ENCODE measurements around the gene OCA2.

The OCA2 gene

GRCh38 chr15:28003302-28004037 lies 95.6 kb downstream of the OCA2 start:
- DNase-seq (ENCODE audit: low read depth in 2 of 2), result no peak

GRCh38 chr15:28002867-28003266 lies 96.2 kb downstream of the OCA2 start:
- DNase-seq (ENCODE audit: low read depth in 2 of 2), result no peak

- DNase-seq (ENCODE audit: low read depth in 2 of 2), result no peak
Measured at GRCh38 chr15:28002136-28002861, 96.8 kb downstream of the OCA2 start.

DNA sequence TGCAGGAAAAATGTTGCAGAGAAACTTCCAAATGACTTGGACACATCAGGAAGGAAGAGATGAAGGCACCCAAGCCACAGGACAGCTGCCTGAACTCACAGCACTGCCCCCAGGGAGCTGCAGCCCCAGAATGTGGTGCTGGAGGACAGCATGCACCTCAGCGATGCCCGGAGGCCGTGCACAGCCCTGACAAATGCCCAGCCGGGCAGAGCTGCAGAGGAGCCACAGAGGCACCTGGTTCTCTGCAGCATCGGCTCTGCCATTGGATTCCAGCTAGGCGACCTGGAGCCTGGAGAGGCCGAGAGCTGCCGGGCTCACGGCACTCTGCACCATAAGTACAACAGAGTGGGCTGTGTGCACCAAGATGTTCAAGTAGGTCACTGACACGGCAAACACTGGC lies 97.5 kb downstream of the OCA2 start:
- DNase-seq (ENCODE audit: low read depth in 2 of 2), result no peak

GRCh38 chr15:27993996-27994780 lies 104.9 kb downstream of the OCA2 start:
- DNase-seq (ENCODE audit: low read depth in 2 of 2), result no peak

- DNase-seq (ENCODE audit: low read depth in 2 of 2), result no peak
Measured at GRCh38 chr15:27993544-27993943, 105.6 kb downstream of the OCA2 start.

- DNase-seq (ENCODE audit: low read depth in 2 of 2), result no peak
Measured at GRCh38 chr15:27990521-27991515, 108.3 kb downstream of the OCA2 start.

DNA sequence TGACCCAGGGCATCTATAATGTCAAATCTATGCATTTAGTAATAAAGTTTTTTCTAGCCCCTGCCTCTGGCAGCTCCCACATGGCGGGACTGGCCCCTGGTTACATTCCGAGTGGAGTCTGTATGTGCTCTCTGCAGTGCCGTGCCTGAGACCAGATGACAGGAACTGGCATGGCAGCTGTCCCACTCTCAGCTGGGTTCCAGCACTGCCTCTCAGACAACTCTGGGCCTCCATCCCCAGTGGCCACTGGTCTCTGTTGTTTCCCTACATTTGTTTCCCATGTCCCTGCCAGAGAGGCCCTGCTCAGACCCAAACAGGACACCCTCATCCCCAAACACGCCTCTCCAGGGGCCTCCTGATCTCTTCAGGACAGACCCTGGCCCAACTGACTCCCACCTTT lies 109.3 kb downstream of the OCA2 start:
- DNase-seq (ENCODE audit: low read depth in 2 of 2), result no peak

- DNase-seq (ENCODE audit: low read depth in 2 of 2), result no peak
Measured at GRCh38 chr15:27989427-27989826, 109.7 kb downstream of the OCA2 start.

- no peak for DNase-seq (ENCODE audit: low read depth in 2 of 2)
Measured at GRCh38 chr15:27985099-27985498, 114.0 kb downstream of the OCA2 start.

- no peak for DNase-seq (ENCODE audit: low read depth in 2 of 2)
Measured at GRCh38 chr15:27983496-27983895, 115.6 kb downstream of the OCA2 start.

GRCh38 chr15:27977696-27978095 lies 121.4 kb downstream of the OCA2 start:
- no peak for DNase-seq (ENCODE audit: low read depth in 2 of 2)

- DNase-seq (ENCODE audit: low read depth in 2 of 2), result no peak
Measured at GRCh38 chr15:27973886-27974285, 125.2 kb downstream of the OCA2 start.

DNA sequence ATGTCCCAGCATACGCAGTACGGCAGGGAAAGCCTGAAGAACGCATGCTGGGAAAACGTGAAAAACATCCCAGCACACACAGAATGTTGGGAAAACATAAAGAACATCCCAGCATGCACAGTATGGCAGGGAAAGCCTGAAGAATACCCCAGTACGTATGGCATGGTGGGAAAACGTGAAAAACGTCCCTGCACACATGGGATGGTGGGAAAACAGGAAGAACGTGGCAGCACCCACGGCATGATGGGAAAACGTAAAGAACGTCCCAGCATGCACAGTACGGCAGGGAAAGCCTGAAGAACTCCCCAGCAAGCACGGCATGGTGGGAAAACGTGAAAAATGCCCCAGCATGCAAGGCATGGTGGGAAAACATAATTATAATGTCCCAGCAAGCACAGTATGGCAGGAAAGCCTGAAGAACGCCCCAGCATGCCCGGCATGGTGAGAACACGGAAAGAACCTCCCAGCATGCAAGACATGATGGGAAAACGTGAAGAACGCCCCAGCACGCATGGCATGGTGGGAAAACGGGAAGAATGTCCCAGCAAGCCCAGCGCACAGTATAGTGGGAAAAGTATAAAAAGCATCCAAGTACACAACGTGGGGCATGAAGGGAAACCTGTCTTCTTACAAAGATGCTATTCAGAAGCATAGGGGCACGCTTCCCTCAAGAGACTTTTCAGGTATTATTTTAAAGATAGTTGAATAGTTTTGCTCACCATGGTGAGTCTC lies 128.3 kb downstream of the OCA2 start:
- no peak for DNase-seq (ENCODE audit: low read depth in 2 of 2)

DNA sequence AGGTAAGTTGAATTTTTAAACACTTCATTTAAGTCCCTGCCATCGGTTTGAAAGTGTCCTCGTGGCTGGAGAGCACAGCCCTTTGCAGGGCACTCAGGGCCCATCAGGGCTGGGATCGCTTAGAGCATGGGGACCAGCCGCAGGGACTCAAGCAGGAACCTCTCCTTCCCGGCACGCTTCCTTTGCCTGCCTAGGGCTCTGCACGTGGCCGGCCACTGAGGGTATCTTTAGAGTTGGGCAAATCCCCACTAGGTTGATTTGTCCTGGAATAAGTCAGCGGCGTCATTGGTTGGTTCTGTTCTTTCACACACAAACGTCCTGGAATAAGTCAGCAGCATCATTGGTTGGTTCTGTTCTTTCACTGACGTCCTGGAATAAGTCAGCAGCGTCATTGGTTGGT lies 131.6 kb downstream of the OCA2 start:
- no peak for DNase-seq (ENCODE audit: low read depth in 2 of 2)

- no peak for DNase-seq (ENCODE audit: low read depth in 2 of 2)
Measured at GRCh38 chr15:27965546-27965945, 133.6 kb downstream of the OCA2 start.

DNA sequence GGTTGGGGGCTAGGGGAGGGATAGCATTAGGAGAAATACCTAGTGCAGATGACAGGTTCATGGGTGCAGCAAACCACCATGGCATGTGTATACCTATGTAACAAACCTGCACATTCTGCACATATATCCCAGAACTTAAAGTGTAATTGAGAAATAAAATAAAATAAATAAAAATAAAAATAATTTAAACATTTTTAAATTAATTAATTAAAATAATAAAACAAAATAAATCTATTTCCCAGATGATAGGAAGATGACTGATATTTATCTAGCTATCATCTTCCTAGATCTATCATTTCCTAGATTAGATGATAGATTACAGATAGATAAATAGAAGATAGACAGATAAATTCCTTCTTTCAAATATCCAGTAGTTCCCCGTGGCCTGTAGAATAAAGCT lies 137.3 kb downstream of the OCA2 start:
- no peak for DNase-seq (ENCODE audit: low read depth in 2 of 2)

GRCh38 chr15:27958911-27959578 lies 140.1 kb downstream of the OCA2 start:
- DNase-seq (ENCODE audit: low read depth in 2 of 2), result no peak

GRCh38 chr15:27956285-27956684 lies 142.8 kb downstream of the OCA2 start:
- no peak for DNase-seq (ENCODE audit: low read depth in 2 of 2)

DNA sequence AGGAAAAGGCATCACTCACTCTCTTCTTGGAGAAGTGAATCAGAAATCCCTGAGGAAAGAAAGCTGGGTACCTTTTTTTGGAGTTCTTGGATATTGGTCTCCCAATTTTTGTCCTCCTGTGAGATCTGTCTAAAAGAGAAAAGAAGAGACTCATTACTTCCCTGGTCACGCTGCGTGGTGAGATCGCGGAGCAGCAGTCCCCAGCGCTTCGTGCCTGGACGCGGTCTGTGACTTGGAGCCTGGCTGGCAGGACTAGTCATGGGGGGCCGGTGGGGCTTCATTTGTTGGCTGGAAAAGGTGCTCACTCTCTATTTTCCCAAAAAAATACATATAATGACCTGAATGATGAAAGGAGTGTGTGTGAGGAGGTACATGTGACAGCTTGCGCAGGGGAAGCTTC lies 144.0 kb downstream of the OCA2 start:
- DNase-seq (ENCODE audit: low read depth in 2 of 2), result no peak

All from stimulated activated CD8-positive, alpha-beta memory T cell treated with anti-CD3 and anti-CD28 coated beads, Interleukin-2, amount 100 ng/mL, for 48 hours (primary cell).